GM12874 (cell line): ENCODE data around the gene PLEKHA7.

Experiments
- CTCF ChIP-seq: IDR thresholded peaks from 2 replicates; pipeline ENCODE4 v1.5.1; 2011; ENCODE audit warnings: low read depth, mild to moderate bottlenecking, control low read depth, low read length, moderate library complexity; ENCODE audit not compliant: insufficient read depth

Gene PLEKHA7

GRCh38 chr11:16779436-16779835 is 234.8 kb downstream of the PLEKHA7 start:
- TF ChIP-seq CTCF, result no peak

DNA sequence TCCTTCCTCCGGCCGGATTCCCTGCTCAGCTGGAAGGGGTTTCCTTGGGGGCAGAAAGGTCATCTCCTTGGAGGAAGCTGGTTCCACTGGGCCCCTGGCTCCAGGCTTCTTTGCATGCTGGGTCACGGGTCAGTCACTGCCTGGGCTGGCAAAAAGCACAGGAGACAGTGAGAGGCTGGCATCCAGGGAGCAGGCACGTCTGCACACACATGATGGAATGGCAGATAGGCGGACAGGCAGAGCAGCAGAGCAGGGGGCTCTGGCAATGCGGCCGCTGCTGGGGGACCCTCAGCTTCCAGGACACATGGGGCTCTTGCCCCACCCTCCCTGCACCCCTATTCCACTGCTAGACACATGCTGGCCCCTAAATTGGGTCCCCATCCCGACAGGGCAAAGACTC is 235.3 kb downstream of the PLEKHA7 start:
- no peak for TF ChIP-seq CTCF

DNA sequence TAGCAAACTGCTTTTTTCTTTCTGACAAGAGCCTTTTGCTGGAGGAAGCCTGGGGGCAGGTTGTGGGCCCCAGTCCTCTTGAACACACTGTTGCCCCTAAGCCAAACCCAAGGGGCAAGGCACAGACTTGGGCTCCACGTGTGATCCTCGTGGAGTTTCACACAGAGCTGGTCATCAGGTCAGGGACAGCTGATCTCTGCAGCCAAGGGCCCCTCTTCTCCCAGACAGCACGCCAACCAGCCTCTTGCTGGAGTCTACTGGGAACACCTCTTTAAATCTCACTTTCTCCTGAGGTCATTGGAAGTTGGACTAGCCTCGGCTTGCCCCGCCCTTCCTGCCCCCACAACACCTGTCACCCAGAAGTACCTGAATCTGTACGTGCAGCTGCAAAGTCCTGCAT is 235.9 kb downstream of the PLEKHA7 start:
- TF ChIP-seq CTCF, result no peak

DNA sequence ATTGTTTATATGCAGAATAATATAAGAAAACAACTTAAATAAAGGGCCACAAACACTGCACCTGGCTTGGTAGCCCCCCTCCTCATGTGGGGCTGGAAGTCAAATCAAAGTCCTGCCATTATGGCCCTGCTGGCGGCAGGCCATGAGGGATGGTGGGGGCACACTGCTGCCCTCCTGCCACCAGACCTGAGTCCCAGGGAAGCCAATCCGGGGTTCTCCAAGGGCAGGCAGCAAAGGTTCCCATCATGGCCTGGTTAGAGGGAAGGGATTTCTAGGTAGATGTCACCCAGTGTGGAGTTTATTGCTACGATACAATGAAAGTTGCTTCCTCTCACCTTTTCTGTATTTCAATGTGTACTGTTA is 236.6 kb downstream of the PLEKHA7 start:
- TF ChIP-seq CTCF, result no peak

- no peak for TF ChIP-seq CTCF
These were observed 237.3 kb downstream of the PLEKHA7 start for GRCh38 chr11:16776711-16777612.

DNA sequence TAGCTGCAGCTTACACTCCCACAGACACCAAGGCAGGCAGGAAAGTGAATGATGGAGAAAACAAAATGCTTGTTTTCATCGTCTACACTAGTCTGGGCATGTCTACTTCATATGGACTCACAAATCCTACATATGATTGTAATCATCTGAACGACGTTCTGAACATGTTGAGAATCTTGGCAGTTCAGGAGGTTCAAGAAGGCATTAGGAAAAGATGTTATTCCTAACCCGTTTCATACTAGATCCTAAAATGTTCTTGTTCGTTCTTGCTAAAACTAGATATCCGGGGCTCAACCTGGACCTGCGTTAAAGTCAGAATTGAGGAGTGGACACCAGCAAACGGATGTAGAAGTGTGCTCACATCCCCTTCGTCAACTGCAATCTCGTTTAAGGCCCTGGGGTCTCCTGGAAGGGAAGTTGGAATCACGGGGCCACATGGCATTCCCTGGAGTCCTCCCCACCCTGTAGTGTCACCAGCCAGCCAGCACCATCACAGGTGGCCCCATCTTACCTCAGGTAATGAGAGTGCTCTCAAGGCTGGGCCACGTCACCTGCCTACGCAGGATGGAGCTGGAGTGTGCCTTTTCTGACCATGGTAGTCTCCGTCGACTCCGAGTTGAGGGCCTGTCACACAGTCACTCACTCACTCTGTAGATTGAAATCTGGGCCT is 238.5 kb downstream of the PLEKHA7 start:
- TF ChIP-seq CTCF, result no peak

DNA sequence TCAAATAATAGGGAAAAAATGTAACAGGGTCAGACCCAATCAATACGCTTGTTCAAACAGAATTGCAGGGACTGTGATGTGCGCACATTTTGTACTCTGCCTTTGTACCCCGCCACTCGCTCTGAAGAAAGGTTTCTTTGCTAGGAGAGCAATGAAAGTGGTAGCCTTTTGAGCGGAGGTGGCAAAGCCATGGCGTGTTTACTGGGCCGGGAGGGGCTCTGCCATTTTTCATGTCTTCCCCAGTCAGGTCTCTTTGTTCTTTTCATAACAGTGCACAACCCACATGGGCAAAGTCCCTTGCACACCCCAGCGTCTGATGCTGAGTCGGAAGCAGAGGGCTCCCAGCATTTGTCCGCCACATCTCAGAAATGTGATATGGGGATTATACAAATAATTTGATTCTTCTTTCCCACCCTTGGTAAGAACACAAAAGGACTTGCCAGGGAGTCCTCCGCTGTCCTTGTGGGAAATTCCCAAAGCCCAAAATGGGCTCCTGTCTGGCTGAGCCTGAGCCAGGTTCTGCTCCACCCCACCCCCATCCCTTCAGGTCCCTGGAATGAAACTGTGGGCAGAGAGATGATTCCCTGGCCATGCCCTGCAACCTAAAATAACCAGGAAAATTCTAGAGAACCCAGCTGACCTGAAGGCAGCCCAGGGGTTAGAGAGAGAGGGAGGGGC is 239.1 kb downstream of the PLEKHA7 start:
- TF ChIP-seq CTCF, result no peak
